ENCODE results near the gene ENOX2.

ENOX2 gene

GRCh38 chrX:130893356-130894085, 9.5 kb downstream of the ENOX2 start:
- DNase-seq (ENCODE audit: low read depth, low spot score): no peak
- no peaks in the 10 kb centered on the region for H3K36me3 ChIP-seq (ENCODE audit: insufficient read depth, low read length)
- TF ChIP-seq FOXP2 (optimal IDR thresholded peaks at IDR 0.05; ENCODE audit: control extremely low read depth, extremely low read length, insufficient read depth) (no peak), EZH2 (IDR thresholded peaks at IDR 0.05) (no peak), POLR2AphosphoS5 (IDR thresholded peaks at IDR 0.05; ENCODE audit: borderline replicate concordance, low read depth, low read length) (no peak)
- no peaks in the 10 kb centered on the region for H3K9me3 ChIP-seq (ENCODE audit: low read depth, low read length)
- no peak overlapping the region for H3K27ac ChIP-seq
- no peak overlapping the region for H3K9ac ChIP-seq (ENCODE audit: insufficient read length)
- H3K4me3 ChIP-seq: no peak overlapping the region

- no peak for DNase-seq (ENCODE audit: low read depth, low spot score)
- Histone ChIP-seq H3K4me3 (no peak overlapping the region), H3K36me3 (ENCODE audit: insufficient read depth, low read length) (no peaks in the 10 kb centered on the region), H3K9ac (ENCODE audit: insufficient read length) (no peak overlapping the region), H3K27ac (no peak overlapping the region), H3K9me3 (ENCODE audit: low read depth, low read length) (no peaks in the 10 kb centered on the region)
- no peak for TF ChIP-seq FOXP2 (optimal IDR thresholded peaks at IDR 0.05; ENCODE audit: control extremely low read depth, extremely low read length, insufficient read depth)
- TF ChIP-seq POLR2AphosphoS5 (IDR thresholded peaks at IDR 0.05; ENCODE audit: borderline replicate concordance, low read depth, low read length): no peak
- no peak for TF ChIP-seq EZH2 (IDR thresholded peaks at IDR 0.05)
Measured at GRCh38 chrX:130887376-130887775, 15.6 kb downstream of the ENOX2 start.

GRCh38 chrX:130885996-130886395, 17.0 kb downstream of the ENOX2 start:
- no peaks in the 10 kb centered on the region for H3K9me3 ChIP-seq (ENCODE audit: low read depth, low read length)

GRCh38 chrX:130885508-130885907, 17.5 kb downstream of the ENOX2 start:
- H3K9me3 ChIP-seq (ENCODE audit: low read depth, low read length): no peaks in the 10 kb centered on the region
- H3K27ac ChIP-seq: no peak overlapping the region
- no peak overlapping the region for H3K4me3 ChIP-seq
- H3K36me3 ChIP-seq (ENCODE audit: insufficient read depth, low read length): no peaks in the 10 kb centered on the region
- no peak for TF ChIP-seq FOXP2 (optimal IDR thresholded peaks at IDR 0.05; ENCODE audit: control extremely low read depth, extremely low read length, insufficient read depth)
- TF ChIP-seq EZH2 (IDR thresholded peaks at IDR 0.05): no peak
- no peak for TF ChIP-seq POLR2AphosphoS5 (IDR thresholded peaks at IDR 0.05; ENCODE audit: borderline replicate concordance, low read depth, low read length)
- DNase-seq (ENCODE audit: low read depth, low spot score): no peak
- no peak overlapping the region for H3K9ac ChIP-seq (ENCODE audit: insufficient read length)

More at GRCh38 chrX:130885996-130886395, 17.0 kb downstream of the ENOX2 start:
- Histone ChIP-seq H3K36me3 (ENCODE audit: insufficient read depth, low read length) (no peaks in the 10 kb centered on the region), H3K9ac (ENCODE audit: insufficient read length) (no peak overlapping the region), H3K4me3 (no peak overlapping the region), H3K27ac (no peak overlapping the region)
- TF ChIP-seq EZH2 (IDR thresholded peaks at IDR 0.05) (no peak), POLR2AphosphoS5 (IDR thresholded peaks at IDR 0.05; ENCODE audit: borderline replicate concordance, low read depth, low read length) (no peak), FOXP2 (optimal IDR thresholded peaks at IDR 0.05; ENCODE audit: control extremely low read depth, extremely low read length, insufficient read depth) (no peak)
- no peak for DNase-seq (ENCODE audit: low read depth, low spot score)

GRCh38 chrX:130884627-130885026, 18.4 kb downstream of the ENOX2 start:
- Histone ChIP-seq H3K9ac (ENCODE audit: insufficient read length) (no peak overlapping the region), H3K27ac (no peak overlapping the region), H3K9me3 (ENCODE audit: low read depth, low read length) (no peaks in the 10 kb centered on the region), H3K36me3 (ENCODE audit: insufficient read depth, low read length) (no peaks in the 10 kb centered on the region), H3K4me3 (no peak overlapping the region)
- TF ChIP-seq FOXP2 (optimal IDR thresholded peaks at IDR 0.05; ENCODE audit: control extremely low read depth, extremely low read length, insufficient read depth): no peak
- no peak for TF ChIP-seq EZH2 (IDR thresholded peaks at IDR 0.05)
- no peak for TF ChIP-seq POLR2AphosphoS5 (IDR thresholded peaks at IDR 0.05; ENCODE audit: borderline replicate concordance, low read depth, low read length)
- DNase-seq (ENCODE audit: low read depth, low spot score): no peak

- no peaks in the 10 kb centered on the region for H3K36me3 ChIP-seq (ENCODE audit: insufficient read depth, low read length)
- no peak overlapping the region; the same call in 1 of the 2 replicates for H3K27ac ChIP-seq
- no peaks in the 10 kb centered on the region; the same call in 1 of the 2 replicates for H3K9me3 ChIP-seq (ENCODE audit: low read depth, low read length)
- H3K9ac ChIP-seq (ENCODE audit: insufficient read length): no peak overlapping the region
- H3K4me3 ChIP-seq: no peak overlapping the region
- no peak for DNase-seq (ENCODE audit: low read depth, low spot score)
- no peak for TF ChIP-seq EZH2 (IDR thresholded peaks at IDR 0.05)
- TF ChIP-seq FOXP2 (optimal IDR thresholded peaks at IDR 0.05; ENCODE audit: control extremely low read depth, extremely low read length, insufficient read depth): no peak
- no peak for TF ChIP-seq POLR2AphosphoS5 (IDR thresholded peaks at IDR 0.05; ENCODE audit: borderline replicate concordance, low read depth, low read length)
Measured at GRCh38 chrX:130879869-130880268, 23.1 kb downstream of the ENOX2 start.

GRCh38 chrX:130878350-130879341, 24.4 kb downstream of the ENOX2 start:
- Histone ChIP-seq H3K4me3 (peak overlapping the region; percentile 39; the same call in 1 of the 2 replicates), H3K27ac (peak overlapping the region; percentile 63; the same call in 1 of the 2 replicates), H3K36me3 (ENCODE audit: insufficient read depth, low read length) (no peaks in the 10 kb centered on the region), H3K9ac (ENCODE audit: insufficient read length) (no peak overlapping the region), H3K9me3 (ENCODE audit: low read depth, low read length) (no peaks in the 10 kb centered on the region; the same call in 1 of the 2 replicates)
- DNase-seq (ENCODE audit: low read depth, low spot score): peak; percentile 5
- TF ChIP-seq POLR2AphosphoS5 (IDR thresholded peaks at IDR 0.05; ENCODE audit: borderline replicate concordance, low read depth, low read length) (no peak), FOXP2 (optimal IDR thresholded peaks at IDR 0.05; ENCODE audit: control extremely low read depth, extremely low read length, insufficient read depth) (no peak), EZH2 (IDR thresholded peaks at IDR 0.05) (no peak)

GRCh38 chrX:130877892-130878341, 25.1 kb downstream of the ENOX2 start:
- no peak for DNase-seq (ENCODE audit: low read depth, low spot score)
- Histone ChIP-seq H3K4me3 (no peak overlapping the region), H3K9me3 (ENCODE audit: low read depth, low read length) (no peaks in the 10 kb centered on the region; the same call in 1 of the 2 replicates), H3K9ac (ENCODE audit: insufficient read length) (no peak overlapping the region), H3K27ac (no peak overlapping the region), H3K36me3 (ENCODE audit: insufficient read depth, low read length) (no peaks in the 10 kb centered on the region)
- TF ChIP-seq EZH2 (IDR thresholded peaks at IDR 0.05) (no peak), POLR2AphosphoS5 (IDR thresholded peaks at IDR 0.05; ENCODE audit: borderline replicate concordance, low read depth, low read length) (no peak), FOXP2 (optimal IDR thresholded peaks at IDR 0.05; ENCODE audit: control extremely low read depth, extremely low read length, insufficient read depth) (no peak)

All from SK-N-MC (cell line).